C4-2B (cell line): Measurements from ENCODE around the gene TFDP2.

ENCODE experiments used
- CTCF ChIP-seq: fragments of 450-650 bp; conservative IDR thresholded peaks from 2 replicates; pipeline ENCODE4 v1.5.1; 2017; ENCODE audit warnings: mild to moderate bottlenecking
- ZFX ChIP-seq: fragments of 450-650 bp; IDR thresholded peaks from 2 replicates; pipeline ENCODE4 v1.6.1; 2017

- no peak for TF ChIP-seq CTCF
- TF ChIP-seq ZFX, result no peak
Observed at GRCh38 chr3:142022381-142022780, 127.0 kb downstream of the TFDP2 start.
